HG02610 (cell line): ENCODE results near the gene CFAP92.
"Not testable (repeated sequence)": the region's sequence is repeated elsewhere in the genome, so short reads cannot be mapped to it uniquely, and the experiment has no call there.

Experiments
- ATAC-seq: cut with Tn5 transposase; IDR thresholded peaks from one replicate; pipeline ENCODE4 v1.9.1; 2021; ENCODE audit warnings: mild to moderate bottlenecking, moderate library complexity; ENCODE audit not compliant: unreplicated experiment

The CFAP92 gene

GRCh38 chr3:128872282-128872681 lies 121.6 kb downstream of the CFAP92 start:
- no peak for ATAC-seq

GRCh38 chr3:128870347-128870746 lies 123.5 kb downstream of the CFAP92 start:
- no peak for ATAC-seq

GRCh38 chr3:128867200-128868125 lies 126.4 kb downstream of the CFAP92 start:
- ATAC-seq, result no peak

GRCh38 chr3:128864849-128865804 lies 128.7 kb downstream of the CFAP92 start:
- ATAC-seq, result not testable (repeated sequence)

- no peak for ATAC-seq
These were observed 129.5 kb downstream of the CFAP92 start for GRCh38 chr3:128864351-128864811.

- ATAC-seq, result no peak
These were observed 130.3 kb downstream of the CFAP92 start for GRCh38 chr3:128863560-128863959.

GRCh38 chr3:128861491-128861890 lies 132.4 kb downstream of the CFAP92 start:
- ATAC-seq, result no peak
